Vagina (tissue), 2 donors: ENCODE data around the gene C15orf39.

ENCODE experiments used
- POLR2A ChIP-seq, 2 donors: fragments of 450-650 bp; IDR thresholded peaks; one replicate each; pipeline ENCODE4 v1.6.1; 2017; ENCODE audit warnings: antibody characterized with exemption in 2 of 2, mild to moderate bottlenecking in 2 of 2, moderate library complexity in 2 of 2
- TF ChIP-seq, protein P1 (sequence below), 3 experiments: fragments of 450-650 bp in 2 of 3; fragments of 200-600 bp in 1 of 3; sonication (generic) in 1 of 3; IDR thresholded peaks; one replicate each; pipeline ENCODE4 v1.5.1; 2017 to 2019; ENCODE audit warnings: antibody characterized with exemption in 3 of 3, mild to moderate bottlenecking in 2 of 3, moderate library complexity in 2 of 3

DNA sequence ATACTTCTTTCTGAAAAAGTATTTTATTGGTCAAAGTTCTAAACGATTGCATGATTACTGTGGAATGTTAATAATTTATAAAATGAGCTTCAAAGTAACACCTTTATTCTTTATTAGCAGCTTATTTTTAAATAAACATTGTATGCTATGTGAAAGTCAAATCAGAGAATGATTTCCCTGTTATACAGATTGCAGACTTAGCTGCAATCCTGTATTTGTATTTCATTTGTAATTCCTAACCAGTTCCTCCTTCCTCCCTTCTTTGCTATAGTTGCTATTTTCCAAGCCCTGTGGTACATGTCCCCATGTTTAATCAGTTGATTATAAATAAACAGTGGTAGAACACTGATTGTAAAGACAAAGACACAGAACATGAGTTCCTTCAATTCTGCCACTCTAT, 42.4 kb upstream of the C15orf39 start:
- TF ChIP-seq, protein P1, sequence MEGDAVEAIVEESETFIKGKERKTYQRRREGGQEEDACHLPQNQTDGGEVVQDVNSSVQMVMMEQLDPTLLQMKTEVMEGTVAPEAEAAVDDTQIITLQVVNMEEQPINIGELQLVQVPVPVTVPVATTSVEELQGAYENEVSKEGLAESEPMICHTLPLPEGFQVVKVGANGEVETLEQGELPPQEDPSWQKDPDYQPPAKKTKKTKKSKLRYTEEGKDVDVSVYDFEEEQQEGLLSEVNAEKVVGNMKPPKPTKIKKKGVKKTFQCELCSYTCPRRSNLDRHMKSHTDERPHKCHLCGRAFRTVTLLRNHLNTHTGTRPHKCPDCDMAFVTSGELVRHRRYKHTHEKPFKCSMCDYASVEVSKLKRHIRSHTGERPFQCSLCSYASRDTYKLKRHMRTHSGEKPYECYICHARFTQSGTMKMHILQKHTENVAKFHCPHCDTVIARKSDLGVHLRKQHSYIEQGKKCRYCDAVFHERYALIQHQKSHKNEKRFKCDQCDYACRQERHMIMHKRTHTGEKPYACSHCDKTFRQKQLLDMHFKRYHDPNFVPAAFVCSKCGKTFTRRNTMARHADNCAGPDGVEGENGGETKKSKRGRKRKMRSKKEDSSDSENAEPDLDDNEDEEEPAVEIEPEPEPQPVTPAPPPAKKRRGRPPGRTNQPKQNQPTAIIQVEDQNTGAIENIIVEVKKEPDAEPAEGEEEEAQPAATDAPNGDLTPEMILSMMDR (IDR thresholded peaks at IDR 0.05): no peak
- TF ChIP-seq POLR2A (IDR thresholded peaks at IDR 0.05): no peak
